GM12873 (cell line): Measurements from ENCODE around the gene PEAK3.

ENCODE experiments used
- CTCF ChIP-seq: IDR thresholded peaks from 2 replicates; pipeline ENCODE4 v1.5.1; 2012; ENCODE audit warnings: low read depth, mild to moderate bottlenecking, moderate library complexity, low read length, control low read depth; ENCODE audit not compliant: insufficient read depth; ENCODE audit errors: missing control alignments

The PEAK3 gene

GRCh38 chr19:2275588-2276428 lies 6.2 kb downstream of the PEAK3 start:
- no peak for TF ChIP-seq CTCF

- TF ChIP-seq CTCF, result peak; percentile 69
Observed at GRCh38 chr19:2274931-2275535, 6.9 kb downstream of the PEAK3 start.

- no peak for TF ChIP-seq CTCF
Observed at GRCh38 chr19:2274185-2274711, 7.7 kb downstream of the PEAK3 start.

GRCh38 chr19:2273356-2274184 lies 8.4 kb downstream of the PEAK3 start:
- TF ChIP-seq CTCF, result peak; percentile 86

GRCh38 chr19:2271234-2272103 lies 10.5 kb downstream of the PEAK3 start:
- no peak for TF ChIP-seq CTCF

- TF ChIP-seq CTCF, result no peak
Observed at GRCh38 chr19:2270423-2271233, 11.3 kb downstream of the PEAK3 start.
